Measurements from ENCODE around the gene GALNT18.

The GALNT18 gene

GRCh38 chr11:11306855-11307254 lies 314.9 kb downstream of the GALNT18 start:
- no peak for DNase-seq (ENCODE audit: low spot score)

GRCh38 chr11:11304550-11304949 lies 317.3 kb downstream of the GALNT18 start:
- no peak for DNase-seq (ENCODE audit: low spot score)

- no peak for DNase-seq (ENCODE audit: low spot score)
Observed at GRCh38 chr11:11302565-11302964, 319.2 kb downstream of the GALNT18 start.

GRCh38 chr11:11301212-11301611 lies 320.6 kb downstream of the GALNT18 start:
- no peak for DNase-seq (ENCODE audit: low spot score)

GRCh38 chr11:11297578-11297977 lies 324.2 kb downstream of the GALNT18 start:
- no peak for DNase-seq (ENCODE audit: low spot score)

- DNase-seq (ENCODE audit: low spot score), result no peak
Observed at GRCh38 chr11:11296434-11296833, 325.4 kb downstream of the GALNT18 start.

- no peak for DNase-seq (ENCODE audit: low spot score)
Observed at GRCh38 chr11:11294551-11294855, 327.3 kb downstream of the GALNT18 start.

GRCh38 chr11:11293798-11294550 lies 327.8 kb downstream of the GALNT18 start:
- no peak for DNase-seq (ENCODE audit: low spot score)

- DNase-seq (ENCODE audit: low spot score), result no peak
Observed at GRCh38 chr11:11292839-11293238, 329.0 kb downstream of the GALNT18 start.

GRCh38 chr11:11291041-11292015 lies 330.5 kb downstream of the GALNT18 start:
- DNase-seq (ENCODE audit: low spot score), result no peak

- no peak for DNase-seq (ENCODE audit: low spot score)
Observed at GRCh38 chr11:11290354-11290753, 331.5 kb downstream of the GALNT18 start.

- no peak for DNase-seq (ENCODE audit: low spot score)
Observed at GRCh38 chr11:11289669-11290068, 332.1 kb downstream of the GALNT18 start.

- no peak for DNase-seq (ENCODE audit: low spot score)
Observed at GRCh38 chr11:11288972-11289616, 332.7 kb downstream of the GALNT18 start.

- no peak for DNase-seq (ENCODE audit: low spot score)
Observed at GRCh38 chr11:11284481-11284880, 337.3 kb downstream of the GALNT18 start.

GRCh38 chr11:11281626-11282025 lies 340.2 kb downstream of the GALNT18 start:
- DNase-seq (ENCODE audit: low spot score), result no peak

GRCh38 chr11:11280826-11281225 lies 341.0 kb downstream of the GALNT18 start:
- no peak for DNase-seq (ENCODE audit: low spot score)

GRCh38 chr11:11279956-11280689 lies 341.7 kb downstream of the GALNT18 start:
- DNase-seq (ENCODE audit: low spot score), result no peak

- no peak for DNase-seq (ENCODE audit: low spot score)
Observed at GRCh38 chr11:11272254-11272653, 349.6 kb downstream of the GALNT18 start.

- no peak for DNase-seq (ENCODE audit: low spot score)
Observed at GRCh38 chr11:11270236-11270775, 351.5 kb downstream of the GALNT18 start.

GRCh38 chr11:11268706-11269105 lies 353.1 kb downstream of the GALNT18 start:
- DNase-seq (ENCODE audit: low spot score), result no peak

GRCh38 chr11:11268119-11268518 lies 353.7 kb downstream of the GALNT18 start:
- DNase-seq (ENCODE audit: low spot score), result no peak

GRCh38 chr11:11267312-11267711 lies 354.5 kb downstream of the GALNT18 start:
- DNase-seq (ENCODE audit: low spot score), result no peak
